ENCODE measurements around the gene SLC6A9.

- TF ChIP-seq CTCF (IDR thresholded peaks at IDR 0.05; ENCODE audit: low read depth, low read length, missing input control) = no peak
- no peak for TF ChIP-seq TAF1 (conservative IDR thresholded peaks at IDR 0.05)
- TF ChIP-seq MAX (IDR thresholded peaks at IDR 0.05) = no peak
- TF ChIP-seq EGR1 (IDR thresholded peaks at IDR 0.05; ENCODE audit: low read depth in 2 of 2) = no peak
- no peak for TF ChIP-seq YY1 (IDR thresholded peaks at IDR 0.05)
- no peak for TF ChIP-seq JUND (IDR thresholded peaks at IDR 0.05)
- TF ChIP-seq, protein P1, sequence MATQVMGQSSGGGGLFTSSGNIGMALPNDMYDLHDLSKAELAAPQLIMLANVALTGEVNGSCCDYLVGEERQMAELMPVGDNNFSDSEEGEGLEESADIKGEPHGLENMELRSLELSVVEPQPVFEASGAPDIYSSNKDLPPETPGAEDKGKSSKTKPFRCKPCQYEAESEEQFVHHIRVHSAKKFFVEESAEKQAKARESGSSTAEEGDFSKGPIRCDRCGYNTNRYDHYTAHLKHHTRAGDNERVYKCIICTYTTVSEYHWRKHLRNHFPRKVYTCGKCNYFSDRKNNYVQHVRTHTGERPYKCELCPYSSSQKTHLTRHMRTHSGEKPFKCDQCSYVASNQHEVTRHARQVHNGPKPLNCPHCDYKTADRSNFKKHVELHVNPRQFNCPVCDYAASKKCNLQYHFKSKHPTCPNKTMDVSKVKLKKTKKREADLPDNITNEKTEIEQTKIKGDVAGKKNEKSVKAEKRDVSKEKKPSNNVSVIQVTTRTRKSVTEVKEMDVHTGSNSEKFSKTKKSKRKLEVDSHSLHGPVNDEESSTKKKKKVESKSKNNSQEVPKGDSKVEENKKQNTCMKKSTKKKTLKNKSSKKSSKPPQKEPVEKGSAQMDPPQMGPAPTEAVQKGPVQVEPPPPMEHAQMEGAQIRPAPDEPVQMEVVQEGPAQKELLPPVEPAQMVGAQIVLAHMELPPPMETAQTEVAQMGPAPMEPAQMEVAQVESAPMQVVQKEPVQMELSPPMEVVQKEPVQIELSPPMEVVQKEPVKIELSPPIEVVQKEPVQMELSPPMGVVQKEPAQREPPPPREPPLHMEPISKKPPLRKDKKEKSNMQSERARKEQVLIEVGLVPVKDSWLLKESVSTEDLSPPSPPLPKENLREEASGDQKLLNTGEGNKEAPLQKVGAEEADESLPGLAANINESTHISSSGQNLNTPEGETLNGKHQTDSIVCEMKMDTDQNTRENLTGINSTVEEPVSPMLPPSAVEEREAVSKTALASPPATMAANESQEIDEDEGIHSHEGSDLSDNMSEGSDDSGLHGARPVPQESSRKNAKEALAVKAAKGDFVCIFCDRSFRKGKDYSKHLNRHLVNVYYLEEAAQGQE (IDR thresholded peaks at IDR 0.05) = no peak
- no peak for TF ChIP-seq RAD21 (IDR thresholded peaks at IDR 0.05)
- TF ChIP-seq SP1 (IDR thresholded peaks at IDR 0.05) = no peak
- TF ChIP-seq HNF4G (IDR thresholded peaks at IDR 0.05) = no peak
- no peak for TF ChIP-seq ZBTB33 (IDR thresholded peaks at IDR 0.05)
- no peak for TF ChIP-seq FOXA1 (IDR thresholded peaks at IDR 0.05)
- TF ChIP-seq GABPA (IDR thresholded peaks at IDR 0.05 in 1 of 2, conservative IDR thresholded peaks at IDR 0.05 in 1 of 2) = no peak
- TF ChIP-seq ATF3 (IDR thresholded peaks at IDR 0.05) = no peak
Observed at GRCh38 chr1:43998000-43998378, 33.3 kb downstream of the SLC6A9 start.

Data from liver (tissue), 3 donors.